Erythroblast (primary cell): ENCODE data around the gene HDAC10.

Source experiments
- DNase-seq, 2 experiments: peaks; one replicate each; lab custom pipeline; 2025; lab: John Stamatoyannopoulos, UW
- GATA1 ChIP-seq: IDR thresholded peaks from 2 replicates; pipeline ENCODE4 v1.6.1; 2011; ENCODE audit warnings: low read depth, mild to moderate bottlenecking, control low read depth, low read length, moderate library complexity
- POLR2A ChIP-seq: IDR thresholded peaks from 2 replicates; pipeline ENCODE4 v1.6.1; 2011; ENCODE audit warnings: mild to moderate bottlenecking, low read length

Gene HDAC10

DNA sequence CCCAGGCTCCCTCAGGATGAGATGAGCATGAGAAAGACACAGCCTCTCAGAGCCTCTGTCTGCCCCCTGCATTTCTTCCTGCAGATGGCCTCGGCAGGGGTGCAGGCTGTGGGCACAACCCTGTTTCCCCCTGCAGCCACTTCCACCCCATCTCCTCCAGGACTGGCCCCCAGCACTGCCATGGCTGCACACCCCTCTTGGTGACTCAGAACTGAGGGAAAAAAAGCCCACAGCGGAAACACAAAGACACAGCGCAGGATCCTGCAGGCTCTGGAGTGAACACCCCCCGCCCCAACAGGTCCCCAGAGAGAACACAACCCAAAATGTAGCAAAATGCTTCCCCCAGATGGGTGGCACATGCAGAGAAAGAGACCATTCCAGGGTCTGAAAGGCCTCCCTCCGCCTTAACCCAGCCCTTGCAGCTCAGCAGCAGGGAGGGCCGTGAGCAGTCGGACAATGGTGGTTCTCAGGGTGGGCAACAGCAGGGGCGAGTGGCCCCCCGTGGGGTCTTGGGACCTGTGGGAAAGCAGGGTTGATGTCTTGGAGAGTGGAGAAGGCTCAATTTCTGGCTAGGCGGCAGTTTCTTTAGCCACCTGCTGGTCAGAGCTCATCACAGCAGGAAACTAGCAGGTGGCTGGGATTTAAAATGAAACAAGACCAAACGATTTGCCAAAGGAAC, 14.2 kb downstream of the HDAC10 start:
- peak; percentile 24 to 44 for DNase-seq
- no peak for TF ChIP-seq GATA1
- TF ChIP-seq POLR2A, result no peak

DNA sequence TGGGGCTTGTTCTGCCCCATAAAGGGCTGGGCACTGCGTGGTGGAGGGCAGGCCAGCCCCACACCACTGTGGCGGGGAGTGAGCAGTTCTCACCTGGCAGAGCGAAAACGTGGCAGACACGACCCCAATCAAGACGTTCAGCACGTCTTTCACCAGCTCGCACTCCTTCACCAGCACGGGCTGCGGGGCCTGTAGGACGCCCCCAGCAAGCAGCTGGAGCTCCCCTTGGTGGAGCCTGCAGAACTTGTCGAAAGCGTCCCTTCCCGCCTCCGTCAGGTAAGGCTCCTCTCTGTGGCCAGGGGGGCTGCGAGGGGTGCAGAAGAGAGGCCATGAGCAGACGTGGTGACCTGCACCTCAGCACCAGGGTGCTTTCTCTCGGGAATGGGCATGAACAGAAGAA, 17.8 kb downstream of the HDAC10 start:
- TF ChIP-seq GATA1 (no peak), POLR2A (no peak)
- DNase-seq, result no peak

DNA sequence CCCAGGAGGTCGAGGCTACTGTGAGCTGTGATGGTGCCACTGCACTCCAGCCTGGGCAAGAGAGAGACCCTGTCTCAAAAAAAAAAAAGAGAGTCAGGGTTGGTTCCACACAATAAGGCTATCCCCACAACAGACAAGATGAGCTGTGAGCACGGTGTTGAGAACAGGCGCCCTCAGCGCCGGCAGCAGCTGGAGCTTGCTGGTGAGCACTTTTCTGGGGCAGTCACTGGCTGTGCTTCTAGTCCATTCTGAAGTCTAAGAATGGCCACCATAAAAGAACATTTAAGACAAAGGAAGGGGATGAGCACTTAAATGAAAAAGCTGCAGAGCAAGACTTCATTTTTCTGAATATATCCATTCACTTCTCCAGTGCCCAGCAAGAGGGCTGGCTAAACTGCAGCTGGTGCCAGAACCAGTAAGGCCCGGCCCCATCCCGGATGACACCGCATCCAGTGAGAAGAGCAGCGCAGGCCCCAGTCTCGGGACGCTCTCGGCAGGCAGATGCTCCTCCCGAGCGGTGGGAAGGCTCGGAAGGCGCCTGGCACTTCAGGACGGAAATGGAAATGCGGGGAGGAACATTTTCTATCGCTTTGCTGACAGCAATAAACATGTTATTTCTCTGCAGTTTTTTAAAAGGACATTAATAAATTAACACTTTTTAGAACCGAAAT, 18.4 kb downstream of the HDAC10 start:
- no peak for DNase-seq
- TF ChIP-seq POLR2A (no peak), GATA1 (no peak)

DNA sequence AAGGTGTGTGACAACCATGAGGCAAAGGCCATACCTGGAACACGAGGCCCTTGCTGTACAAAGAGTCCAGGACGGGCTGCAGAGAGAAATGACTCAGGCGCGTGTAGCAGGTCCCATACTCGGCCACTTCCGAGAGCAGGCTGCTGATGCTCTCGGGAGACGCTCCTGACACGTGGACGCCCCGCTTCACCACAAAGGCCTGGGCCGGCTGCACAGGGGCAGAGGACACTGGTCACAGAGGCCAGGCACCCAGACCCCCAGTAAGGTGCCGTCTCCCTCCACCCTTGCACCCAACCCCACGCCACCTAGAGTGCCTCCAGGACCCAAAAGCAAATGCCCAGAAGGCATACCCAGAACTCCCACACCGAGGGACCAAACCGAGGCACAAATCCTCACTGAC, 21.7 kb downstream of the HDAC10 start:
- no peak for TF ChIP-seq GATA1
- no peak for TF ChIP-seq POLR2A
- no peak for DNase-seq

DNA sequence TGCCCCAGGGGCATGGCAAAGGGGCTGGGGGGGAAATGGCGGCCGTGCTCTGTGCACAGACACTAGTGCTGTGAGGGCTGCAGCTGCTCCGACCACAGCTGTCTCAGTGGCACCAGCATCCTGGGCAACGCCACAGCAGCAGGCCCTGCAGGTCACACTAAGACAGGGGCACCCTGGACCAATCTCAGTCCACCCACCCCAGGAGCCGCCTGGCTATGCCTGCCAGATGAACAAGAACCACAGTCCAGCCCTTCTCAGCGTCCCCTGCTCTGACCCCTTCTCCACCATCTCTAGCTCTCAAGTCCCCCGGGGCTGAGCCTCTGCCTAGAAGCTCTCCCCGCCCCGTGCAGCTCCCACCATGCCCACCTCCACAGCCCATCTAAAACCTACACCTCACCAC, 22.7 kb downstream of the HDAC10 start:
- TF ChIP-seq GATA1, result no peak
- no peak for TF ChIP-seq POLR2A
- DNase-seq, result no peak

GRCh38 chr22:50227579-50228215, 23.4 kb downstream of the HDAC10 start:
- TF ChIP-seq GATA1 (no peak), POLR2A (no peak)
- DNase-seq, result no peak

GRCh38 chr22:50226875-50227165, 24.2 kb downstream of the HDAC10 start:
- TF ChIP-seq POLR2A (no peak), GATA1 (no peak)
- DNase-seq, result no peak

DNA sequence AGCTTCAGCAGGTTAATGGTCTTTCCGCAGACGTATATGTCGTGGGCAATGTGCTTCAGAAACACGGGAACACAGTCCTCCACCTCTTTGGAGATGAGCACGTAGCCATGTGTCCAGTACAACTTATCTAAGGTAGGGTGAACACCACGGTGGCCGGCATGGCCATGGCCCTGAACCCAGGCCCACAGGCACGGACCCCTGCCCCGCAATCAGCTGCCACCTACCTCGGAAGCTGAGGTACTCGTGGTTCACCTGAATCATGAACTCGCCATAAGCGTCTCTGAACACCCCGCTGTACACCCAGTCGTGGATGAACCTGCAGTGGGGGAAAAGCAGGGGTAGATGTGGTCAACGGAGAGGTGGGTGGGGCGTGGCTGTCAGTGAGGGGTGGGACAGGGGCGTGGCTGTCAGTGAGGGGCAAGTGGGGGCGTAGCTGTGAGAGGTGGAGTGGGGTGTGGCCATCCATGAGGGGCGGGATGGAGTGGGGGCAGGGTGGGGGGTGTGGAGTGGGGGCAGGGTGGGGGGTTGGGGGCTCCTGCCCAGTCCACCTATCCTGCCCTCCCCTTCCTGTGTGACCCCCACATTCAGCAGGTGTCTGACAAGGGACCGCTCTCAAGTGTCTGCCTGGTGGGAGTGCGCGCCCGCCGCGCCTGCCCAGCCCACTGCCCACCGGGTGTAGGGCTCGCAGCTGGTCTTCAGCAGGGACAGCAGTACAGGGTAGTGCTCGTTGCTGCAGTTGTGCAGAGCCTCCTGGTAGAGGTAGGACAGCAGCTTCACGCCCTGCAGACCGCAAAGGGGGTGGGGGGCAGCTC, 24.8 kb downstream of the HDAC10 start:
- TF ChIP-seq GATA1 (no peak), POLR2A (no peak)
- DNase-seq, result no peak

DNA sequence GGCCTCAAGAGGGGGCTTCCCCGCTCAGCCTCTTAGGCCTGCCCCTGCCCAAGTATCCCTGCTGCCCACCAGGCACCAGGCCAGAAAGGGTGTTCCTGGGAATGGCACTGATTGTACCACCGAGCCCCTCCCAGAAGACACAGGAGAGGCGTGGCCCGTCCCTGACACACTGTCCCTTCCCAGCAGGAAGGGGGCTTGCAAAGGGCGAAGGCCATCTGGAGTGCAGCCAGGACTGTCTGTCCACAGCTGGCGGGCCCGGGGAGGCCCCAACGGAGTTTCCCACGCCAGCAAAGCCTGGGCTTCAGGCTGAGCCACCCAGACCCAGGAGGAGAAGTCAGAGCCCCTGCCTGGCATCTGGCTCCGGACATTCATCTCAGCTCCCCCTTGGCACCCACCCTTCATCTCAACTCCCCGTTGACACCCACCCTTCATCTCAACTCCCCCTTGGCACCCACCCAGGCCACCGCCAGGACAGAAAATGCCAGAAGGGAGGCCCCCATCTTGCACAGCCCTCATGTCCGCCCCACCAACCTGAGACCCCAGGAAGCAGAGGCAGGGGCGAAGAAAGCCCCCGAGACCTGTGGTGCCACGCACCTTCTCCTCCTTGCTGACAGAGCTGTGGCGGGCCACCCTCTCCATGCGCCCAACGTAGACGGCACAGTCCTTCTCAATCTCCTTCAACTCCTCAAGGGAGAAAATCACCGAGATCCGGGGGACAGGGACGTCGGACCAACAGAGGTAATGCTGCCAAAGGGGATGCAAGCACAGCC, 25.7 kb downstream of the HDAC10 start:
- no peak for DNase-seq
- TF ChIP-seq POLR2A (no peak), GATA1 (no peak)

GRCh38 chr22:50224071-50224470, 27.0 kb downstream of the HDAC10 start:
- no peak for DNase-seq
- no peak for TF ChIP-seq GATA1
- TF ChIP-seq POLR2A, result no peak

GRCh38 chr22:50222508-50222907, 28.6 kb downstream of the HDAC10 start:
- no peak for DNase-seq
- TF ChIP-seq GATA1 (no peak), POLR2A (no peak)

DNA sequence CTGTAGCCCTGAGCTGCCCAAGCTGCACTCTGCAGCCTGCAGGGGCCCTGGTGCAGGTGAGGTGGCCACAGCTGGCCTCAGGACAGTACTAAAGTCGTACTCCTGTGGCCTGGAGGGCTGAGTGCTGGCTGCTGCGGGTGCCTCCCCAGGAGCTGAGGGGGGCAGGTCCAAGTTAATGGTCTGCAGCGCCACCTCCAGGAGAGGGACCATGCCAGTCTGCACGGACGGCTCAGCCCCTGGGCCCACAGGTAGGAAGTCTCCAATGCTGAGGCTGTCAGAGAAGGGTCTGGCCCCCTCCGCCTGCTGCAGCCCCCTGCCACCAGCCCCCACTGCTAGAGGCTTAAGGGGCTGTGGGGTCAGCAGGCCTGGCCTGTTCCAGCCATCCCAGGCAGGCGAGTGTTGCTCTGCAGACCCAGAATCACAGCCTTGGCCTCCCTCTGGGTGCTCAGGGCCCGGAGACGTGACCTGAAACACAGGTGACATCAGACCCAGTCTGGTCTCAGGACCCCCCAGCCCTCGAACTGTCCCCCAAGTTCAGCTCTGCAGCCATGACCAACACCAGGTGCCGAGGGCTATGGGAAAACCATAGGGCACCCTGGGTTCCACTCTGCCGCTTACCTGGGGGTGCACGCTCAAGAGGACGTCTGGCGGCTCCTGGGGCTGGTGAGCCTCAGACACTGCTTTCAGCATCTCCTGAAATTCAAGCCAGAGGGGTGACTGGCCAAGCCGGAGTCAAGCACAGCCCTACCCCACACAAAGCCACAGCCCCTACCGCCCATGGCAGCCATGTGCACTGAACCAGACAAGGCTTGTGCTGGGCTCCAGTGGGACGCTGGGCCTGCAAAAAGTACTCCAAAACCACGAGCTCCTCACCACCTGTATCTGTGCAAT, 29.4 kb downstream of the HDAC10 start:
- TF ChIP-seq GATA1 (no peak), POLR2A (no peak)
- no peak for DNase-seq
